WTC11 (cell line): ENCODE measurements around the gene CCNQ. TPM values are rescaled to one million over a fixed set of nuclear protein-coding genes. Genes with fewer than 3 reads are reported as not detected.

Experiments used
- ATAC-seq: fragments of 200-7000 bp; cut with Tn5 transposase; 2 replicates; pipeline ENCODE4 v1.10.0; 2021; ENCODE audit warnings: mild to moderate bottlenecking, moderate library complexity
- CTCF ChIA-PET: fragments of 300-600 bp; sonication (Branson Sonifier 250); formaldehyde crosslinking; loops from one replicate; lab custom pipeline; 2021; ENCODE audit warnings: antibody characterized with exemption; lab: Charles Lee
- POLR2A ChIA-PET: fragments of 350-600 bp; sonication (Branson Sonifier 250); formaldehyde crosslinking; loops from one replicate; lab custom pipeline; 2021; ENCODE audit warnings: antibody characterized with exemption; lab: Charles Lee
- DNase-seq: peaks from one replicate; pipeline ENCODE4 v3.0.0; 2021; ENCODE audit warnings: low spot score
- H3K27ac Mint-ChIP-seq: 2 replicates; pipeline ENCODE4 v1.8.0; 2021; ENCODE audit warnings: mixed read lengths
- H3K27me3 Mint-ChIP-seq: 2 replicates; pipeline ENCODE4 v1.8.0; 2021; ENCODE audit warnings: low read depth, mild to moderate bottlenecking, moderate library complexity, mixed read lengths
- H3K36me3 Mint-ChIP-seq: 2 replicates; pipeline ENCODE4 v1.8.0; 2021; ENCODE audit warnings: mixed read lengths
- H3K4me1 Mint-ChIP-seq: 2 replicates; pipeline ENCODE4 v1.8.0; 2022; ENCODE audit warnings: mixed read lengths
- H3K4me3 Mint-ChIP-seq: 2 replicates; pipeline ENCODE4 v1.8.0; 2021; ENCODE audit warnings: mild to moderate bottlenecking, moderate library complexity, mixed read lengths
- H3K9me3 Mint-ChIP-seq: 2 replicates; pipeline ENCODE4 v1.8.0; 2021; ENCODE audit warnings: mixed read lengths
- ELF4 ChIP-seq: sonication (generic); formaldehyde crosslinking; IDR thresholded peaks from 2 replicates; pipeline ENCODE4 v1.8.1; 2022; ENCODE audit warnings: low read depth, mild to moderate bottlenecking, moderate library complexity, missing genetic modification reagents
- GABPB1 ChIP-seq: sonication (generic); formaldehyde crosslinking; IDR thresholded peaks from 2 replicates; pipeline ENCODE4 v1.8.1; 2023; ENCODE audit warnings: mild to moderate bottlenecking, missing genetic modification reagents
- GRHL2 ChIP-seq: fragments of 250-450 bp; sonication (Bioruptor Pico); IDR thresholded peaks from 2 replicates; pipeline ENCODE4 v1.8.0; 2022; ENCODE audit warnings: mild to moderate bottlenecking, moderate library complexity; ENCODE audit not compliant: insufficient replicate concordance, severe bottlenecking
- KAT7 ChIP-seq: sonication (generic); formaldehyde crosslinking; IDR thresholded peaks from 2 replicates; pipeline ENCODE4 v1.8.1; 2023; ENCODE audit warnings: missing genetic modification reagents, mild to moderate bottlenecking, borderline replicate concordance
- MLX ChIP-seq: sonication (generic); formaldehyde crosslinking; IDR thresholded peaks from 2 replicates; pipeline ENCODE4 v1.8.1; 2023; ENCODE audit warnings: mild to moderate bottlenecking, missing genetic modification reagents, moderate library complexity
- NFE2L1 ChIP-seq: sonication (generic); formaldehyde crosslinking; IDR thresholded peaks from 2 replicates; pipeline ENCODE4 v1.8.1; 2023; ENCODE audit warnings: missing genetic modification reagents
- NFYB ChIP-seq: sonication (generic); formaldehyde crosslinking; conservative IDR thresholded peaks from 2 replicates; pipeline ENCODE4 v1.8.0; 2022; ENCODE audit warnings: low read depth, missing genetic modification reagents
- NR3C1 ChIP-seq: sonication (generic); formaldehyde crosslinking; conservative IDR thresholded peaks from 2 replicates; pipeline ENCODE4 v1.8.1; 2023; ENCODE audit warnings: low read depth, mild to moderate bottlenecking, missing genetic modification reagents
- OVOL2 ChIP-seq: fragments of 250-450 bp; sonication (Bioruptor Pico); IDR thresholded peaks from 2 replicates; pipeline ENCODE4 v1.9.0; 2021; ENCODE audit warnings: mild to moderate bottlenecking, borderline replicate concordance
- RORB ChIP-seq: fragments of 250-450 bp; sonication (Bioruptor Pico); IDR thresholded peaks from 2 replicates; pipeline ENCODE4 v1.9.0; 2021; ENCODE audit warnings: mild to moderate bottlenecking
- SMAD3 ChIP-seq: sonication (generic); formaldehyde crosslinking; IDR thresholded peaks from 2 replicates; pipeline ENCODE4 v1.8.0; 2022; ENCODE audit warnings: missing genetic modification reagents, mild to moderate bottlenecking, borderline replicate concordance
- ZNF423 ChIP-seq: fragments of 250-450 bp; sonication (Bioruptor Pico); IDR thresholded peaks from 2 replicates; pipeline ENCODE4 v2.1.2; 2022; ENCODE audit warnings: mild to moderate bottlenecking, moderate library complexity
- ZNF512 ChIP-seq: sonication (generic); formaldehyde crosslinking; IDR thresholded peaks from 2 replicates; pipeline ENCODE4 v1.8.1; 2022; ENCODE audit warnings: missing genetic modification reagents, borderline replicate concordance
- ZSCAN18 ChIP-seq: fragments of 250-450 bp; sonication (Bioruptor Pico); IDR thresholded peaks from 2 replicates; pipeline ENCODE4 v2.1.2; 2022; ENCODE audit warnings: mild to moderate bottlenecking, moderate library complexity
- total RNA-seq: library from RNA; stranded (reverse); gene quantifications from 3 replicates; pipeline ENCODE4 v1.2.3, GENCODE V29; 2021
- TF ChIP-seq, protein P1 (sequence below): fragments of 250-450 bp; sonication (Bioruptor Pico); conservative IDR thresholded peaks from 2 replicates; pipeline ENCODE4 v1.9.0; 2021; ENCODE audit warnings: mild to moderate bottlenecking
- TF ChIP-seq, protein P2 (sequence below): sonication (generic); formaldehyde crosslinking; IDR thresholded peaks from 2 replicates; pipeline ENCODE4 v1.8.1; 2023; ENCODE audit warnings: mild to moderate bottlenecking, missing genetic modification reagents, borderline replicate concordance
- TF ChIP-seq, protein P3 (sequence below): fragments of 250-450 bp; sonication (Bioruptor Pico); IDR thresholded peaks from 2 replicates; pipeline ENCODE4 v1.9.0; 2021; ENCODE audit warnings: mild to moderate bottlenecking
- TF ChIP-seq, protein P4 (sequence below): sonication (generic); formaldehyde crosslinking; IDR thresholded peaks from 2 replicates; pipeline ENCODE4 v1.8.1; 2023; ENCODE audit warnings: mild to moderate bottlenecking, missing genetic modification reagents, moderate library complexity
- TF ChIP-seq, protein P5 (sequence below): sonication (generic); formaldehyde crosslinking; IDR thresholded peaks from 2 replicates; pipeline ENCODE4 v1.8.1; 2023; ENCODE audit warnings: mild to moderate bottlenecking, missing genetic modification reagents

The CCNQ gene
- total RNA-seq, 1 experiment from 2014 or later: 17.4 TPM

DNA sequence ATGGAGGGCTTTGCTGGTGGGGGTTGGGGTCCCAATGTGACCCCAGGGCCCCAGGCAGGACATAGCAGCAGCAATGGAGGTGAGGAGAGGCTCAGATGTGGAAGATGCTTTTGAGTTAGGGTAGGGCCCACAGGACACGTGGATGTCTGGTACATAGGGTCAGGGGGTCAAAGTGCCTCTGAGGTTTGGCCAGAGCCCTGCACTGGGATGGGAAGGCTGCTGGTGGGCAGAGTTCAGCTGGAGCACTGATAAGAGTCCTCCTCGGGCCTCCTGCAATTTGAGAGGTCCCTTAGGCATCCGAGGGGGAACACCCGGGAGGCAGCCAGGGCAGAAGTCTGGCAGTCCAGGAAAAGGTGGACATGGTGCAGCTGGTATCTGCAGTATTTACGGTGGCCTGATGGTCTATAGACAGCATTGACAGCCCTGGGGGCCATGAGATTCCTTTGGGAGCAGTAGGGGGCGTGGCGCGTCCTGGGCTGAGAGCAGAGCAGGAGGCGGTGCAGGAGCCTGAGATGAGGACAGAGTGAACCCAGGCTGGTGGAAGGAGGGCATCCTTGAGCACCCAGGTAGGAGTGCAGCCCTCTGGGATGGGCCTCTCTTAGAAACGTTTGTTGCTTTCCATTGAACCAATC is 22.6 kb downstream of the CCNQ start:
- TF ChIP-seq OVOL2 (CRISPR knock-in tag): no peak
- TF ChIP-seq NFE2L1 (CRISPR knock-in tag): no peak
- TF ChIP-seq GRHL2: no peak
- no peak for TF ChIP-seq MLX (CRISPR knock-in tag)
- no peak for TF ChIP-seq ELF4 (CRISPR knock-in tag)
- TF ChIP-seq, protein P1, sequence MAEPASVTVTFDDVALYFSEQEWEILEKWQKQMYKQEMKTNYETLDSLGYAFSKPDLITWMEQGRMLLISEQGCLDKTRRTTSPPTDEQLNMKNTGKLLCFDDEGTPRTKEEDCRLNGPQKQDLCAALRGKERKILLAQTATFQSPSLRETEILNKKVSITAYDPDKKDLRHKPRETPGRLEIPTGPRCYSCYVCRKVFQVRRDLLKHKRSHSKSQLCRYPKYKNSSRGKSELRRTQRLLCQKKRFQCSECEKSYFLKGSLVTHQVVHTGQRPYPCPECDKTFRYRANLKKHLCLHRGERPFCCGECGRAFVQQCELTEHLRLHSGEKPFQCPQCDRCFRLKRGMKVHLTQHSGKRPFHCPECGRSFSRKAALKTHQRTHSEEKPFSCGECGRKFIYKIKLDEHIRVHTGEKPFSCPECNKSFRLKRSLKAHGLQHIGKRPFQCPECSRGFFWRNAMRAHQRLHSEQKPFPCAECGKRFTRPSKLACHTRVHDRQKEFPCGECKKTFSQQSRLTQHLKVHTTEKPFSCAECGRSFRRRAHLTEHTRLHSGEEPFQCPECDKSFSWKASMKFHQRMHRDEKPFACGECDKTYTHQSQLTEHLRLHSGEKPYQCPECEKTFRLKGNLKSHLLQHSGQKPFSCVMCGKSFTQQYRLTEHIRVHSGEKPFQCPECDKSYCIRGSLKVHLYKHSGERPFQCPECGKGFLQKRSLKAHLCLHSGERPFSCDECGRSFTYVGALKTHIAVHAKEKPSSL (CRISPR knock-in tag): no peak
- TF ChIP-seq GABPB1 (CRISPR knock-in tag): no peak
- TF ChIP-seq SMAD3 (CRISPR knock-in tag): no peak
- TF ChIP-seq, protein P2, sequence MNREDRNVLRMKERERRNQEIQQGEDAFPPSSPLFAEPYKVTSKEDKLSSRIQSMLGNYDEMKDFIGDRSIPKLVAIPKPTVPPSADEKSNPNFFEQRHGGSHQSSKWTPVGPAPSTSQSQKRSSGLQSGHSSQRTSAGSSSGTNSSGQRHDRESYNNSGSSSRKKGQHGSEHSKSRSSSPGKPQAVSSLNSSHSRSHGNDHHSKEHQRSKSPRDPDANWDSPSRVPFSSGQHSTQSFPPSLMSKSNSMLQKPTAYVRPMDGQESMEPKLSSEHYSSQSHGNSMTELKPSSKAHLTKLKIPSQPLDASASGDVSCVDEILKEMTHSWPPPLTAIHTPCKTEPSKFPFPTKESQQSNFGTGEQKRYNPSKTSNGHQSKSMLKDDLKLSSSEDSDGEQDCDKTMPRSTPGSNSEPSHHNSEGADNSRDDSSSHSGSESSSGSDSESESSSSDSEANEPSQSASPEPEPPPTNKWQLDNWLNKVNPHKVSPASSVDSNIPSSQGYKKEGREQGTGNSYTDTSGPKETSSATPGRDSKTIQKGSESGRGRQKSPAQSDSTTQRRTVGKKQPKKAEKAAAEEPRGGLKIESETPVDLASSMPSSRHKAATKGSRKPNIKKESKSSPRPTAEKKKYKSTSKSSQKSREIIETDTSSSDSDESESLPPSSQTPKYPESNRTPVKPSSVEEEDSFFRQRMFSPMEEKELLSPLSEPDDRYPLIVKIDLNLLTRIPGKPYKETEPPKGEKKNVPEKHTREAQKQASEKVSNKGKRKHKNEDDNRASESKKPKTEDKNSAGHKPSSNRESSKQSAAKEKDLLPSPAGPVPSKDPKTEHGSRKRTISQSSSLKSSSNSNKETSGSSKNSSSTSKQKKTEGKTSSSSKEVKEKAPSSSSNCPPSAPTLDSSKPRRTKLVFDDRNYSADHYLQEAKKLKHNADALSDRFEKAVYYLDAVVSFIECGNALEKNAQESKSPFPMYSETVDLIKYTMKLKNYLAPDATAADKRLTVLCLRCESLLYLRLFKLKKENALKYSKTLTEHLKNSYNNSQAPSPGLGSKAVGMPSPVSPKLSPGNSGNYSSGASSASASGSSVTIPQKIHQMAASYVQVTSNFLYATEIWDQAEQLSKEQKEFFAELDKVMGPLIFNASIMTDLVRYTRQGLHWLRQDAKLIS (CRISPR knock-in tag): no peak
- no peak for TF ChIP-seq NFYB (CRISPR knock-in tag)
- no peak for TF ChIP-seq ZNF423
- no peak for TF ChIP-seq KAT7 (CRISPR knock-in tag)
- TF ChIP-seq, protein P3, sequence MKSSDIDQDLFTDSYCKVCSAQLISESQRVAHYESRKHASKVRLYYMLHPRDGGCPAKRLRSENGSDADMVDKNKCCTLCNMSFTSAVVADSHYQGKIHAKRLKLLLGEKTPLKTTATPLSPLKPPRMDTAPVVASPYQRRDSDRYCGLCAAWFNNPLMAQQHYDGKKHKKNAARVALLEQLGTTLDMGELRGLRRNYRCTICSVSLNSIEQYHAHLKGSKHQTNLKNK (CRISPR knock-in tag): no peak
- TF ChIP-seq, protein P4, sequence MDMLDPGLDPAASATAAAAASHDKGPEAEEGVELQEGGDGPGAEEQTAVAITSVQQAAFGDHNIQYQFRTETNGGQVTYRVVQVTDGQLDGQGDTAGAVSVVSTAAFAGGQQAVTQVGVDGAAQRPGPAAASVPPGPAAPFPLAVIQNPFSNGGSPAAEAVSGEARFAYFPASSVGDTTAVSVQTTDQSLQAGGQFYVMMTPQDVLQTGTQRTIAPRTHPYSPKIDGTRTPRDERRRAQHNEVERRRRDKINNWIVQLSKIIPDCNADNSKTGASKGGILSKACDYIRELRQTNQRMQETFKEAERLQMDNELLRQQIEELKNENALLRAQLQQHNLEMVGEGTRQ (CRISPR knock-in tag): no peak
- no peak for TF ChIP-seq ZSCAN18 (CRISPR knock-in tag)
- TF ChIP-seq, protein P5, sequence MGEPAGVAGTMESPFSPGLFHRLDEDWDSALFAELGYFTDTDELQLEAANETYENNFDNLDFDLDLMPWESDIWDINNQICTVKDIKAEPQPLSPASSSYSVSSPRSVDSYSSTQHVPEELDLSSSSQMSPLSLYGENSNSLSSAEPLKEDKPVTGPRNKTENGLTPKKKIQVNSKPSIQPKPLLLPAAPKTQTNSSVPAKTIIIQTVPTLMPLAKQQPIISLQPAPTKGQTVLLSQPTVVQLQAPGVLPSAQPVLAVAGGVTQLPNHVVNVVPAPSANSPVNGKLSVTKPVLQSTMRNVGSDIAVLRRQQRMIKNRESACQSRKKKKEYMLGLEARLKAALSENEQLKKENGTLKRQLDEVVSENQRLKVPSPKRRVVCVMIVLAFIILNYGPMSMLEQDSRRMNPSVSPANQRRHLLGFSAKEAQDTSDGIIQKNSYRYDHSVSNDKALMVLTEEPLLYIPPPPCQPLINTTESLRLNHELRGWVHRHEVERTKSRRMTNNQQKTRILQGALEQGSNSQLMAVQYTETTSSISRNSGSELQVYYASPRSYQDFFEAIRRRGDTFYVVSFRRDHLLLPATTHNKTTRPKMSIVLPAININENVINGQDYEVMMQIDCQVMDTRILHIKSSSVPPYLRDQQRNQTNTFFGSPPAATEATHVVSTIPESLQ (CRISPR knock-in tag): no peak
- TF ChIP-seq NR3C1: no peak
- TF ChIP-seq RORB (CRISPR knock-in tag): no peak
- TF ChIP-seq ZNF512 (CRISPR knock-in tag): no peak
- CTCF ChIA-PET: interaction anchor here (2.3 to 4.1 kb wide), 2 partner anchors 10 to 22 kb away, joined by 7 to 48 read pairs; no protein-coding TSS in a partner anchor
- no peaks in the 10 kb centered on the region; the same call in 1 of the 2 replicates for H3K27me3 Mint-ChIP-seq
- no peak overlapping the region for H3K27ac Mint-ChIP-seq
- ATAC-seq (no peak), DNase-seq (no peak)
- H3K4me1 Mint-ChIP-seq: peaks cover 14% of the 10 kb centered on the region
- POLR2A ChIA-PET: no interaction called here
- no peaks in the 10 kb centered on the region for H3K9me3 Mint-ChIP-seq
- H3K4me3 Mint-ChIP-seq: no peak overlapping the region
- no peaks in the 10 kb centered on the region for H3K36me3 Mint-ChIP-seq
